ENCODE results near the gene GOPC.

The GOPC gene

DNA sequence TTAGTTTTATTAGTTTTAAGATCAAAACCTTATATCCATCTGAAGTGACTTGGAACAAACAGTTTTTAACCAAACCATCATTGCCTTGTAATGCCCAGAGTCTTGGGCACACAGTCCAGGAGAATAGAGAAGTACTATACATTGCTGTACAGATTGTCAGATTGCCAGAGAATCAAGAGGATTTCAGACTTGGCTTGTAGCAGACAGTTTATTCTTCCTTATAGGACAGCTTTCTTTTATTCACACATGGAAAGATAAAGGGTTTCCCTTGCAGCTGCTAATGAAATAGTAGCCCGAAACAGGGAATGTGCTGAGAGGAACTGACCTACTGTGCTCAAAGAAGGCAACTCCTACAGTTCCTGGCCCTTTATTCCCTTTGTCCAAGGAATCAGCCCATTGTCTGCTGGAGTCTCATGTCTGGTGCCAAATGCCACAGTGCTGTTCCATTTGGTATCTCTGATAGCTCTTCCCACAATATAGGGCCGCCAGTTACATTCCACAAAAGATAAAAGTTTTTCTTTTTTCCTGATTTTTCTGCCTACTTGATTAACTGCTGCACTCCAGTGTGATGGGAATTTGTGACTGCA lies 89.2 kb downstream of the GOPC start:
- DNase-seq, result no peak

DNA sequence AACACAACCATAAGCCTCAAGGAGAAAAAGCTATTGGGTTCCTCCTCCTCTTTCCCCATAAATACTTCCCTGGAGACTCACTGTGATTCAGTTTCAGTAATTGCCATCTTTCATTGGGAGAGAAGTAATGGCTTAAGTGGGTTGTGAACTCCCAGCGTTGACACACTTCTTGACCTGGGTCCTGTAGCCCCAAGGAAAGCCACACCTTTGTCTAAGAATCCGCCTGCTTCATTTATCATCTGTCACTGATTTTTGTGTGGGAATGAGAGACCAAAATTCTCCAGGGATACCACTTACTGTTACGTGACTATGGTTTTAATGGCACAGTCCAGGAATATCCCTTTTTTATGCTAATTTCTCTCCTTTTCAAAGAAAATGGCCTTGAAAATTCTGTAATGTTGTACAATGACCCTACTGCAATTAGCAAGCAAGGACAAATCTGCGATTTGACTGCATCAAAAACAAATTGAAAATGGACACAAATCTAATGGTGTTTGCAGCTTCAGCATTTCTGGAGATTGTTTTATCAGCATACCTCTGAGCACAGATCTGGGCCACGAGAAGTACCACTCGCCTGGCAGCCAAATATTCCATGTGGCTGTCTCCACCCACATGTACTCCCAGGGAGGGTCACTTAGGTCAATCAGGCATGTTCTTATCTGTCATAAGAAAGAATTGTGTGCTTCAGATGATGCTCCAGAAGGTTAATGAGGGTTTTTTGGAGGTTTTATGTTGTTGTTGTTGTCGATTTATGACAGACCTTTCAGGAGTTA lies 90.1 kb downstream of the GOPC start:
- DNase-seq, result no peak
